GM20000 (cell line): Measurements from ENCODE around the gene FXN.
"Not testable (repeated sequence)": the region's sequence is repeated elsewhere in the genome, so short reads cannot be mapped to it uniquely, and the experiment has no call there.

ENCODE experiments used
- DNase-seq: peaks from one replicate; pipeline ENCODE4 v3.0.0; 2012; ENCODE audit warnings: low spot score
- CTCF ChIP-seq: IDR thresholded peaks from 2 replicates; pipeline ENCODE4 v1.5.1; 2012; ENCODE audit warnings: mild to moderate bottlenecking, control low read depth; ENCODE audit errors: extremely low read depth, missing control alignments

FXN gene

GRCh38 chr9:69035438-69036308 is at the start of gene FXN:
FXN (plus strand) TSS chr9:69035752; CDS start chr9:69035783, 31 bp downstream.
- peak; percentile 94 for DNase-seq
- TF ChIP-seq CTCF: peak; percentile 99

GRCh38 chr9:68986949-68987348 is 48.6 kb upstream of the FXN start:
- DNase-seq: not testable (repeated sequence)

GRCh38 chr9:68991457-68991856 is 44.1 kb upstream of the FXN start:
- no peak for TF ChIP-seq CTCF
- no peak for DNase-seq

- DNase-seq: no peak
- TF ChIP-seq CTCF: no peak
Observed at GRCh38 chr9:68995776-68996175, 39.8 kb upstream of the FXN start.

- TF ChIP-seq CTCF: no peak
- no peak for DNase-seq
Observed at GRCh38 chr9:68996462-68996861, 39.1 kb upstream of the FXN start.

GRCh38 chr9:68997666-68998065 is 37.9 kb upstream of the FXN start:
- DNase-seq: no peak

GRCh38 chr9:68998385-68998784 is 37.2 kb upstream of the FXN start:
- TF ChIP-seq CTCF: no peak
- DNase-seq: no peak

More at GRCh38 chr9:68997666-68998065, 37.9 kb upstream of the FXN start:
- no peak for TF ChIP-seq CTCF

GRCh38 chr9:68998812-68999211 is 36.7 kb upstream of the FXN start:
- no peak for TF ChIP-seq CTCF
- DNase-seq: no peak
